Bronchial epithelial cell (primary cell): ENCODE data around the gene TRIM72. TPM values are rescaled to one million over a fixed set of nuclear protein-coding genes. Genes with fewer than 3 reads are reported as not detected.

Experiments used
- DNase-seq: peaks from one replicate; pipeline ENCODE4 v3.0.0-alpha.2; 2010; ENCODE audit warnings: low read depth
- FAIRE-seq: peaks from 2 replicates; lab custom pipeline; 2011; peaks lifted over from hg19 to GRCh38; lab: Jason Lieb, UNC
- H3K27me3 ChIP-seq: 2 replicates; pipeline ENCODE4 v1.5.1; 2011; ENCODE audit warnings: low read length; ENCODE audit not compliant: control insufficient read depth, insufficient read depth
- H3K36me3 ChIP-seq: 2 replicates; pipeline ENCODE4 v1.5.1; 2011; ENCODE audit warnings: low read length; ENCODE audit not compliant: control insufficient read depth, insufficient read depth
- H3K4me3 ChIP-seq: 2 replicates; pipeline ENCODE4 v1.5.1; 2011; ENCODE audit warnings: mild to moderate bottlenecking, low read depth, low read length, control low read depth
- CTCF ChIP-seq: IDR thresholded peaks from 2 replicates; pipeline ENCODE4 v1.5.1; 2011; ENCODE audit warnings: mild to moderate bottlenecking, moderate library complexity, low read length, control low read depth, inconsistent platforms; ENCODE audit not compliant: insufficient read depth, severe bottlenecking
- total RNA-seq: library from RNA; depleted of rRNA; stranded (reverse); fragments of >200 nt; gene quantifications from 2 replicates; pipeline ENCODE4 v1.2.1, GENCODE V29; 2014

TRIM72 gene
- total RNA-seq, 1 donor from 2014 or later = not detected

- DNase-seq = no peak
- Histone ChIP-seq H3K4me3 (no peak overlapping the region), H3K36me3 (peaks cover 60% of the 10 kb centered on the region), H3K27me3 (no peaks in the 10 kb centered on the region)
- no peak for TF ChIP-seq CTCF
- FAIRE-seq = no peak
Measured at GRCh38 chr16:31189412-31189778, 24.5 kb upstream of the TRIM72 start.

GRCh38 chr16:31190061-31190460 lies 23.9 kb upstream of the TRIM72 start:
- Histone ChIP-seq H3K36me3 (peaks cover 60% of the 10 kb centered on the region), H3K27me3 (no peaks in the 10 kb centered on the region), H3K4me3 (no peak overlapping the region)
- no peak for TF ChIP-seq CTCF
- DNase-seq (no peak), FAIRE-seq (no peak)

DNA sequence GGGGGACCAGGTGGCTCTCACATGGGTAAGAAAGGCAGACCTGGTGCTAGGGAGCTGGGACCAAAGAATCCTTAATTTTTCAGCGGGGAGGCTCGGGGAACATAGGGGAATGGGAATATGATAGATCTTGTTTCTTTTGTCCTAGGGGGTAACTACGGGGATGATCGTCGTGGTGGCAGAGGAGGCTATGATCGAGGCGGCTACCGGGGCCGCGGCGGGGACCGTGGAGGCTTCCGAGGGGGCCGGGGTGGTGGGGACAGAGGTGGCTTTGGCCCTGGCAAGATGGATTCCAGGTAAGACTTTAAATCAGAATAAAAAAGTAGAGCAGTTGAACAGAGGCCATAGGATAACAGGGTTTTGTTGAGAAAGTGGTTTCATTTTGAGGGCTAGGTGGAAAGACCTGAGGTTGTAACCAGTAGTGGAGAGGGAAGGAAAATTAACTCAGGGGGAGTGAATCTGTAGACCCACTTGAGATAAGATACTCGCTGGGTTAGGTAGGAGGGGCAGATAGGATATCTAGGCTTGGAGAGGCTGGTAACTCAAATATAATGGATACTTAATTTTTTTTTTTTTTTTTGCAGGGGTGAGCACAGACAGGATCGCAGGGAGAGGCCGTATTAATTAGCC lies 23.0 kb upstream of the TRIM72 start:
- Histone ChIP-seq H3K27me3 (no peaks in the 10 kb centered on the region), H3K4me3 (no peak overlapping the region), H3K36me3 (peaks cover 55% of the 10 kb centered on the region)
- no peak for TF ChIP-seq CTCF
- DNase-seq (no peak), FAIRE-seq (no peak)

DNA sequence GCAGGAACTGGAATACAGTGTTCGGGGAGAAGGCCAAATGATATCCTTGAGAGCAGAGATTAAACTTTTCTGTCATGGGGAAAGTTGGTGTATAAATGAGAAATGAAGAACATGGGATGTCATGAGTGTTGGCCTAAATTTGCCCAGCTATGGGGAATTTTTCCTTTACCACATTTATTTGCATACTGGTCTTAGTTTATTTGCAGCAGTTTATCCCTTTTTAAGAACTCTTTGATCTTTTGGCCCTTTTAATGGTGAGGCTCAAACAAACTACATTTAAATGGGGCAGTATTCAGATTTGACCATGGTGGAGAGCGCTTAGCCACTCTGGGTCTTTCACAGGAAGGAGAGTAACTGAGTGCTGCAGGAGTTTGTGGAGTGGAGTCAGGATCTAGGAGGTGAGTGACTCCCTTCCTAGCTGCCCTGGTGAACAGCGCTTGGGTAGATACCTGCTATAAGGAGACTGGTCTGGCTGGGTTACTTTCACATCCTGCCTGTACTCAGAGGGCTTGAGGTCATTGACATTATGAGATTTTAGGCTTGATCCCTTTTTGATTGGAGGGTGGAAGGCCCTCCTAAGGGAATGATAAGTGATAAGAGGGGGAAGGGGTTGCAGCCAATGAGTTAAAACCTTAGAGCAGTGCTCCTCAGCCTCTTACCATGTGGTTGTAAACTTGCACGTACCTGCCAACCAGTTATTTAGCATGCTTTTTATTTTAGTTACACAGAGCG lies 22.1 kb upstream of the TRIM72 start:
- Histone ChIP-seq H3K27me3 (no peaks in the 10 kb centered on the region), H3K4me3 (no peak overlapping the region), H3K36me3 (peaks cover 49% of the 10 kb centered on the region)
- DNase-seq (no peak), FAIRE-seq (no peak)
- no peak for TF ChIP-seq CTCF

- FAIRE-seq (no peak), DNase-seq (no peak)
- no peaks in the 10 kb centered on the region for H3K27me3 ChIP-seq
- peaks cover 43% of the 10 kb centered on the region for H3K36me3 ChIP-seq
- no peak overlapping the region for H3K4me3 ChIP-seq
- TF ChIP-seq CTCF = no peak
Measured at GRCh38 chr16:31192856-31193642, 20.9 kb upstream of the TRIM72 start.
